GM10248 (cell line): ENCODE data around the gene TMEM184C.
A peak's percentile ranks its signal among the peaks of the same experiment; 100 is the strongest.

ENCODE experiments used
- CTCF ChIA-PET: fragments of 300-600 bp; sonication (Branson Sonifier 250); formaldehyde crosslinking; extraction: SDS; loops from one replicate; lab custom pipeline; 2021; ENCODE audit warnings: antibody characterized with exemption; lab: Yijun Ruan, JAX
- POLR2A ChIA-PET: fragments of 350-650 bp; sonication (Branson Sonifier 250); formaldehyde crosslinking; extraction: SDS; loops from one replicate; lab custom pipeline; 2020; ENCODE audit warnings: antibody characterized with exemption; lab: Yijun Ruan, JAX
- DNase-seq: peaks from one replicate; pipeline ENCODE4 v3.0.0; 2012; ENCODE audit errors: extremely low spot score
- TF ChIP-seq, protein P1 (sequence below): IDR thresholded peaks from 2 replicates; pipeline ENCODE4 v1.5.1; 2012; ENCODE audit warnings: mild to moderate bottlenecking, low read depth; ENCODE audit errors: extremely low read depth, missing control alignments, control extremely low read depth

The TMEM184C gene

DNA sequence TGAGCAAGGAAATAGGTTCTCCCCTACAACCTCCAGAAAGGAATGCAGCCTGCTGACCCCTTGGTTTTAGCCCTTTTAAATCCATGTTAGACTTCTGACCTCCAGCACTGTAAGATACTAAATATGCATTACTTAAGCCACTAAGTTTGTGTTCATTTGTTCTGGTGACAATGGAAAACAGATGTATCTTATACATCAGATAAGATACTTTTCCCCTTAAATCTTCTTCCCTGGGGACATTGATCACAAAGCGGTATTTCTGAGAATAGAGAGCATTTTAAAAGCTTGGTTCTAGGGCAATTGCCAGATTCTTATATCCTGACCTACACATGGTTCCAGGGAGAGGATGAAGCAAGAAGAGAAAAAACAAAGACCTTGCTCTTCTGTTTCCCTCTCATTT, 6.5 kb upstream of the TMEM184C start:
- CTCF ChIA-PET, result interaction anchor here (1.6 kb wide), 1 partner anchor 256 kb away, joined by 5 read pairs; no protein-coding TSS in a partner anchor
- TF ChIP-seq, protein P1, sequence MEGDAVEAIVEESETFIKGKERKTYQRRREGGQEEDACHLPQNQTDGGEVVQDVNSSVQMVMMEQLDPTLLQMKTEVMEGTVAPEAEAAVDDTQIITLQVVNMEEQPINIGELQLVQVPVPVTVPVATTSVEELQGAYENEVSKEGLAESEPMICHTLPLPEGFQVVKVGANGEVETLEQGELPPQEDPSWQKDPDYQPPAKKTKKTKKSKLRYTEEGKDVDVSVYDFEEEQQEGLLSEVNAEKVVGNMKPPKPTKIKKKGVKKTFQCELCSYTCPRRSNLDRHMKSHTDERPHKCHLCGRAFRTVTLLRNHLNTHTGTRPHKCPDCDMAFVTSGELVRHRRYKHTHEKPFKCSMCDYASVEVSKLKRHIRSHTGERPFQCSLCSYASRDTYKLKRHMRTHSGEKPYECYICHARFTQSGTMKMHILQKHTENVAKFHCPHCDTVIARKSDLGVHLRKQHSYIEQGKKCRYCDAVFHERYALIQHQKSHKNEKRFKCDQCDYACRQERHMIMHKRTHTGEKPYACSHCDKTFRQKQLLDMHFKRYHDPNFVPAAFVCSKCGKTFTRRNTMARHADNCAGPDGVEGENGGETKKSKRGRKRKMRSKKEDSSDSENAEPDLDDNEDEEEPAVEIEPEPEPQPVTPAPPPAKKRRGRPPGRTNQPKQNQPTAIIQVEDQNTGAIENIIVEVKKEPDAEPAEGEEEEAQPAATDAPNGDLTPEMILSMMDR, result no peak
- POLR2A ChIA-PET, result no interaction called here
- no peak for DNase-seq

DNA sequence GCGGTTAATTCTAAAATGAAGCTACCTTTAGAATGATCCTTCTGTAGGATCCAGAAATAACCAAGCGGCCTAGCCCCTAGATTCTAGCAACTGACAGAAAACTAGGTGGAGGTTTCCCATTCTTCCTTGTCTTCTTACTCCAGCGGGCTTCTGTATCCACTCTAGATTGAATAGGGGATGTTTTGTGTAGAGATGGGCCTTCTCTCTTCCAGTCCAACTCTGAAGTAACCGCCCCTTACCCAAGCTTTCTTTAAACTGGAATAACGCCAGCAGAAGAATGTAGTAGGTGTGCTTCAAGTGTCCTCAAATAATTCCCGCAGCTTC, 386 bp upstream of the TMEM184C start:
- CTCF ChIA-PET, result interaction anchor here (0.8 to 5.5 kb wide), 16 partner anchors 8 to 456 kb away, joined by 3 to 47 read pairs (median 4); no protein-coding TSS in a partner anchor
- TF ChIP-seq, protein P1, result no peak
- POLR2A ChIA-PET, result interaction anchor here (1.2 kb wide), 2 partner anchors 13 to 67 kb away, joined by 3 to 4 read pairs; partner anchors contain the start of gene PRMT9
- no peak for DNase-seq

DNA sequence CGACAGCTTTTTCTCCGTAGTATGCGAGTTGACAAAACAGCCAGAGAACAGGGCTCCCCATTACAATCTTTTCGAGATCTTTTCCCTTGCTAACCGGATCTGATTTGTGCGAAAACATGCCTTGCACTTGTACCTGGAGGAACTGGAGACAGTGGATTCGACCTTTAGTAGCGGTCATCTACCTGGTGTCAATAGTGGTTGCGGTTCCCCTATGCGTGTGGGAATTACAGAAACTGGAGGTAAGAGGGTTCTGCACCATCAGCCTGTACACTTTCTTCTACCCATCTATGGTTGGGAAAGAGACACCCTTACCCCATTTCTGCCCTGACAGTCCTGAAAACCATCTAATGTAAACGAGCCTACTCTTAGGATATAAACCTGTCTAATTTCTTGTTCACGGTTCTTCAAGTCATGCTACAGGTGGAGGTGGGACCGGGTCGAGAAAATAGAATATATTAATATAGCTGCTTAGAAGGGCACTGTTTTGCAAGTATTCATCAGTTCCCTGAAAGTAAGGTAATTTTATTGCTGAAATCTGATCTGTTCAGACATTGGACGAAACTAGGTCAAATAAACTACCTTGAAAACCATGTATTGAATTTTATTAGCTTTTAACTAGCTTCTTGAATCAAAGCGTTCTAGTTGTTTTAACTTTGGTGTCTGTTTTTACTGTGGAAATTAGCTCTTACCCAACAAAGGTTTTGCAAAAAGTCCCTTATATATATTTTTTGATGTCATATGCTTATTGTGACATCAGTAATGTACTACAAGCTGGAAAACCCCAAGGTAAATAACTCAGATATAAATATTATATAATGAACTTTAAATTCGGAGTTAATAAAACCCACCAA, 869 bp downstream of the TMEM184C start:
- TF ChIP-seq, protein P1, result no peak
- ChIA-PET CTCF (interaction anchor here (0.8 to 5.5 kb wide), 11 partner anchors 9 to 248 kb away, joined by 3 to 47 read pairs (median 5); no protein-coding TSS in a partner anchor), POLR2A (interaction anchor here (0.6 to 1.2 kb wide), 4 partner anchors 13 to 66 kb away, joined by 3 to 4 read pairs (median 3); partner anchors contain the start of gene PRMT9)
- peak; percentile 13 for DNase-seq

DNA sequence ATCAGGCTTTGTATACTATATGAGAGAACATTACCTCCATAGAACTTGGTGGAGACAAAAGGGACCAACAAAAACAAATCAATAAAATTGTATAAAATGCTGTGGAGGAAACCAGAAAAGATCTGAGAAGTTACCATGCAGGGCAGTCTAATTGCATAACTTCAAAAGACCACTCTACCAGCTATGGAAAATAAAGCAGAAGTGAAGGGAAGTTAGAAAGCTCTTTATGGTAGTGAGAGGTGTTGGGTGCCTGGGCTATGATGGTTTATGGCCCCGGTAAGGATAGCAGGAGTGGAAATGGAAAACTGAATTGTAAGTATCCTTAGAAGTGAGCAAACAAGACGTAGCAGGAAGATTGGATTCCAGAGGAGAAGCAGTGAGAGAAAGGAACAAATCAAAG, 3.1 kb downstream of the TMEM184C start:
- no peak for DNase-seq
- TF ChIP-seq, protein P1, result no peak
- ChIA-PET CTCF (interaction anchor here (1.8 to 2.8 kb wide), 2 partner anchors 8 to 246 kb away, joined by 5 to 9 read pairs; no protein-coding TSS in a partner anchor), POLR2A (no interaction called here)

DNA sequence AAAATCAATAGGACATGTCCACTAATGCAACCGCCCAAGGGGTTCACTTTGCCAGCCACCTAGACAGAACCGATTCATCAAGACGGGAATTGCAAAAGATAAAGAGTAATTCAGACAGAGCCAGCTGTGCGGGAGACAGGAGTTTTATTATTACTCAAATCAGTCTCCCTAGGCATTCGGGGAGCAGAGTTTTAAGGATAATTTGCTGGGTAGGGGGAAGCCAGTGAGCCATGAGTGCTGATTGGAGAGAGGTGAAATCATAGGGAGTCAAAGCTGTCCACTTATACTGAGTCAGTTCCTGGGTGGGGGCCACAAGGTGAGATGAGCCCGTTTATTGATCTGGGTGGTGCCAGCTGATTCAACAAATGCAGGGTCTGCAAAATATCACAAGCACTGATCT, 8.5 kb downstream of the TMEM184C start:
- TF ChIP-seq, protein P1, result no peak
- CTCF ChIA-PET, result interaction anchor here (1.3 to 2.6 kb wide), 5 partner anchors 8 to 240 kb away, joined by 3 to 18 read pairs (median 6); partner anchors contain the start of gene TMEM184C
- POLR2A ChIA-PET, result no interaction called here
- DNase-seq, result no peak

DNA sequence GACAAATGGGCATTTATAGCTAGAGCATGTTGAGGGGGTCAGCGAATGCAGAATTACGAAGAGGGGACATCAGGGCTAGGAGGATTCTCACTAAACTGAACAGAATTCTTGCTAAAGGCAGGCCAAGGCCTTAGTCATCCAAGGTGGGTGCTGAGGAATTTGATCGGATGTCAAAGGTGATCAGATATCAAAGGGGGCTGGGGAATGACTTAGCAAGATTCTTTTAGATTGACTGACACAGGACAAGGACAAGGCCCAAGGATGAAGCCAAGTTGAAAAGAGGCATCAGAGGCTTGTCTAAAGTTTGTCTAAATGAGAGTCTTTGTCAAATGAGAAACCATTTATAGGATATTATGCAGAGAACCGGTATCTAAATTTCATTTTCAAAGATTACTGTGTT, 9.7 kb downstream of the TMEM184C start:
- DNase-seq, result no peak
- ChIA-PET CTCF (interaction anchor here (1.0 to 2.6 kb wide), 6 partner anchors 11 to 239 kb away, joined by 3 to 18 read pairs (median 3); partner anchors contain the start of gene TMEM184C), POLR2A (no interaction called here)
- TF ChIP-seq, protein P1, result no peak
